Left lung (tissue), 10 donors: Measurements from ENCODE around the gene EPB41L5. TPM values are rescaled to one million over a fixed set of nuclear protein-coding genes. Genes with fewer than 3 reads are reported as not detected.

Experiments used
- ATAC-seq: fragments of 200-7000 bp; cut with Tn5 transposase; one replicate; pipeline ENCODE4 v1.9.1; 2020; ENCODE audit warnings: moderate library complexity
- DNase-seq, 4 donors: peaks; one replicate each; pipeline ENCODE4 v3.0.0-alpha.2; 2013 to 2020
- H3K27ac ChIP-seq, 2 donors: fragments of 200-600 bp; sonication (generic) in 1 of 2; one replicate each; pipeline versions ENCODE4 v1.5.0 to v1.8.0; 2020 to 2021
- H3K27me3 ChIP-seq, 2 donors: fragments of 200-600 bp; sonication (generic) in 1 of 2; one replicate each; pipeline versions ENCODE4 v1.5.0 to v1.8.0; 2020 to 2021
- H3K36me3 ChIP-seq, 2 donors: fragments of 200-600 bp; sonication (generic) in 1 of 2; one replicate each; pipeline versions ENCODE4 v1.5.0 to v1.8.0; 2020 to 2021
- H3K4me1 ChIP-seq, 2 donors: fragments of 200-600 bp; one replicate each; pipeline ENCODE4 v1.8.0; 2021
- H3K4me3 ChIP-seq, 2 donors: fragments of 200-600 bp; sonication (generic) in 1 of 2; one replicate each; pipeline versions ENCODE4 v1.5.0 to v1.8.0; 2020 to 2021; ENCODE audit warnings: mild to moderate bottlenecking in 1 of 2
- H3K9me3 ChIP-seq, 2 donors: fragments of 200-600 bp; sonication (generic) in 1 of 2; one replicate each; pipeline versions ENCODE4 v1.5.0 to v1.8.0; 2020 to 2021
- CTCF ChIP-seq, 2 donors: fragments of 200-600 bp; sonication (generic) in 1 of 2; IDR thresholded peaks; one replicate each; pipeline versions ENCODE4 v1.5.0 to v1.8.0; 2021; ENCODE audit warnings: antibody characterized with exemption in 2 of 2
- intact Hi-C, 2 donors: fragments of 100-400 bp; cut with DNase I; formaldehyde crosslinking; loops; one replicate each; pipeline versions ENCODE4 v1.11.2 to v1.14.2; 2022
- polyA plus RNA-seq, 6 donors: library from polyadenylated mRNA; unstranded; fragments of 120-200 nt; gene quantifications; one replicate each; pipeline ENCODE4 v1.2.1, GENCODE V29; 2013; ENCODE audit not compliant: insufficient read length in 6 of 6
- total RNA-seq, 2 donors: library from RNA; stranded (reverse); fragmentation: NEBNext Ultra II Directional; extraction: Animal tissue kit (Norgen Biotek cat#: 25700); gene quantifications; one replicate each; pipeline ENCODE4 v1.2.1, GENCODE V29; 2021
- donor health status: DM: no; HTN: yes; CAD: no.
- donor health status: DM: no; HTN: no; CAD: no.

Gene EPB41L5
- total and polyA plus RNA-seq, 8 donors, result 36.0 to 53.8 (median 38.9) TPM

- Histone ChIP-seq H3K36me3 (no peaks in the 10 kb centered on the region), H3K27me3 (peaks cover 0 to 8% of the 10 kb centered on the region in 2 donors), H3K4me3 (no peak overlapping the region), H3K27ac (no peak overlapping the region), H3K4me1 (peaks cover 0 to 5% of the 10 kb centered on the region in 2 donors), H3K9me3 (no peaks in the 10 kb centered on the region)
- intact Hi-C loops, result no loop called here
- DNase-seq (no peak), ATAC-seq (no peak)
- TF ChIP-seq CTCF (IDR thresholded peaks at IDR 0.05), result no peak
Observed at GRCh38 chr2:120007851-120008250, 5.0 kb upstream of the EPB41L5 start.

GRCh38 chr2:120012363-120012762, 514 bp upstream of the EPB41L5 start:
- ATAC-seq, result no peak

DNA sequence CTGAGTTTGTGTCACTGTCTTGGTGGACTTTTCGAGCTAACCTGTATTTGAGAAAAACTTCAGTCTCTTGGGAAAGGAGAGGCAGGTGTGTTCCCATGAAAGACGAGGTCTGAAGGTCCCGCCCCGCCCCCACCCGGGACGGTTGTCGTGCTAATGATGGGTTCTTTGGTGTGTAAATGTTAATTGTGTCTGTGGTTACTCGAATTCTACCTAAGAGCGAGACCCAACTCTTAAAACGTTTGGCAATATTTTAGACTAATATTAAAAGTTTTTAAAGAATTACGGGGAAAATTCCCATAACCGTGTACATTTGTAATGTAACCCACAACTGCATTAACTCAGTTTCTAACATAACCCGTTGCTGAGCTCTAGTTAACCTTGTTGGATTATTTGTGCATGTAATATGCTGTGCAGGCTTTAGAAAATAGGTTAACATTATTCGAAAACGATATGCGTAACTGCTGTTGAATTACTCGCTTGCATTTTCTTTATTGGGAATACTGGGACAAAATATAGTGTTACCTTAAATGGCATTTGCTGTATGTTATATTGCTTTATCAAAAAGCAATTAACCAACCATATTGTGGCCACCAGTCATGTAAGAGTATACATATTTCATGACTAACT, 833 bp downstream of the EPB41L5 start:
- intact Hi-C loops, result no loop called here
- Histone ChIP-seq H3K9me3 (no peaks in the 10 kb centered on the region), H3K27me3 (peaks cover 0 to 16% of the 10 kb centered on the region in 2 donors), H3K36me3 (no peaks in the 10 kb centered on the region), H3K4me1 (peaks cover 0 to 5% of the 10 kb centered on the region in 2 donors), H3K4me3 (peak overlapping the region; percentile 87 to 93), H3K27ac (peak overlapping the region; percentile 85 to 88)
- peak; percentile 16 for ATAC-seq
- no peak for TF ChIP-seq CTCF (IDR thresholded peaks at IDR 0.05)
- DNase-seq, result no peak

More at GRCh38 chr2:120012363-120012762, 514 bp upstream of the EPB41L5 start:
- Histone ChIP-seq H3K9me3 (no peaks in the 10 kb centered on the region), H3K4me3 (peak overlapping the region; percentile 87 to 93), H3K27ac (peak overlapping the region; percentile 85 to 88), H3K36me3 (no peaks in the 10 kb centered on the region), H3K4me1 (peaks cover 0 to 5% of the 10 kb centered on the region in 2 donors), H3K27me3 (peaks cover 0 to 16% of the 10 kb centered on the region in 2 donors)
- DNase-seq, result no peak
- no peak for TF ChIP-seq CTCF (IDR thresholded peaks at IDR 0.05)
- intact Hi-C loops, result no loop called here

GRCh38 chr2:120014226-120014980, 1.5 kb downstream of the EPB41L5 start:
- ATAC-seq (peak; percentile 35), DNase-seq (peak in 2 of 4 donors; percentile 43 to 46)

More at GRCh38 chr2:120014226-120014980, 1.5 kb downstream of the EPB41L5 start:
- Histone ChIP-seq H3K4me1 (peaks cover 0 to 5% of the 10 kb centered on the region in 2 donors), H3K36me3 (no peaks in the 10 kb centered on the region), H3K27me3 (peaks cover 0 to 16% of the 10 kb centered on the region in 2 donors), H3K27ac (peak overlapping the region; percentile 33 to 88), H3K4me3 (peak overlapping the region; percentile 87 to 93), H3K9me3 (no peaks in the 10 kb centered on the region)
- intact Hi-C loops, result no loop called here
- no peak for TF ChIP-seq CTCF (IDR thresholded peaks at IDR 0.05)
